Measurements from ENCODE around the gene RCAN3. TPM values are rescaled to one million over a fixed set of nuclear protein-coding genes. Genes with fewer than 3 reads are reported as not detected.
"Not testable (repeated sequence)": the region's sequence is repeated elsewhere in the genome, so short reads cannot be mapped to it uniquely, and the experiment has no call there.

RCAN3 gene
- total RNA-seq, 1 donor from 2014 or later: 6.4 TPM

- ATAC-seq (no peak), DNase-seq (no peak)
- intact Hi-C loops (cut with micrococcal nuclease): no loop called here
Observed at GRCh38 chr1:24540906-24541710, 38.5 kb downstream of the RCAN3 start.

- DNase-seq (peak; percentile 51), ATAC-seq (peak; percentile 41)
- intact Hi-C loops (cut with micrococcal nuclease): loop anchor here (2.0 kb wide), 1 partner anchor 93 kb away; no protein-coding TSS in a partner anchor
Observed at GRCh38 chr1:24541711-24542346, 39.2 kb downstream of the RCAN3 start.

- intact Hi-C loops (cut with micrococcal nuclease): no loop called here
- ATAC-seq: no peak
Observed at GRCh38 chr1:24544239-24544638, 41.6 kb downstream of the RCAN3 start.

GRCh38 chr1:24545662-24546061, 43.0 kb downstream of the RCAN3 start:
- no peak for DNase-seq
- intact Hi-C loops (cut with micrococcal nuclease): no loop called here
- ATAC-seq: no peak

More at GRCh38 chr1:24544239-24544638, 41.6 kb downstream of the RCAN3 start:
- no peak for DNase-seq

GRCh38 chr1:24547195-24547594, 44.6 kb downstream of the RCAN3 start:
- intact Hi-C loops (cut with micrococcal nuclease): no loop called here
- ATAC-seq (no peak), DNase-seq (no peak)

GRCh38 chr1:24548070-24548469, 45.4 kb downstream of the RCAN3 start:
- no peak for ATAC-seq
- intact Hi-C loops (cut with micrococcal nuclease): no loop called here
- DNase-seq: no peak

GRCh38 chr1:24549210-24549609, 46.6 kb downstream of the RCAN3 start:
- intact Hi-C loops (cut with micrococcal nuclease); DNase-seq; ATAC-seq: not testable (repeated sequence)

- intact Hi-C loops (cut with micrococcal nuclease): no loop called here
- no peak for DNase-seq
- no peak for ATAC-seq
Observed at GRCh38 chr1:24551290-24551959, 48.8 kb downstream of the RCAN3 start.

GRCh38 chr1:24551960-24552571, 49.4 kb downstream of the RCAN3 start:
- DNase-seq: no peak
- intact Hi-C loops (cut with micrococcal nuclease): no loop called here

GRCh38 chr1:24553931-24554330, 51.3 kb downstream of the RCAN3 start:
- no peak for DNase-seq
- intact Hi-C loops (cut with micrococcal nuclease): no loop called here
- ATAC-seq: no peak

More at GRCh38 chr1:24551960-24552571, 49.4 kb downstream of the RCAN3 start:
- no peak for ATAC-seq

GRCh38 chr1:24554714-24555113, 52.1 kb downstream of the RCAN3 start:
- ATAC-seq: no peak
- intact Hi-C loops (cut with micrococcal nuclease): no loop called here

GRCh38 chr1:24555591-24556413, 53.2 kb downstream of the RCAN3 start, which contains the start of gene NCMAP:
Gene NCMAP, plus strand, starts transcription at chr1:24556087. Its CDS starts 39,344 bp downstream, at chr1:24595431.
- peak; percentile 73 for ATAC-seq
- intact Hi-C loops (cut with micrococcal nuclease): no loop called here
- DNase-seq: peak; percentile 62

More at GRCh38 chr1:24554714-24555113, 52.1 kb downstream of the RCAN3 start:
- no peak for DNase-seq

GRCh38 chr1:24556414-24556795, 53.8 kb downstream of the RCAN3 start:
- DNase-seq (no peak), ATAC-seq (no peak)
- intact Hi-C loops (cut with micrococcal nuclease): no loop called here

- ATAC-seq: no peak
- intact Hi-C loops (cut with micrococcal nuclease): no loop called here
- no peak for DNase-seq
Observed at GRCh38 chr1:24557220-24557619, 54.6 kb downstream of the RCAN3 start.

- ATAC-seq: no peak
- intact Hi-C loops (cut with micrococcal nuclease): no loop called here
- no peak for DNase-seq
Observed at GRCh38 chr1:24557711-24558131, 55.1 kb downstream of the RCAN3 start.

- ATAC-seq (peak; percentile 10), DNase-seq (no peak)
- intact Hi-C loops (cut with micrococcal nuclease): no loop called here
Observed at GRCh38 chr1:24558455-24558854, 55.8 kb downstream of the RCAN3 start.

GRCh38 chr1:24558902-24559791, 56.5 kb downstream of the RCAN3 start:
- DNase-seq (peak; percentile 59), ATAC-seq (peak; percentile 67)
- intact Hi-C loops (cut with micrococcal nuclease): no loop called here

GRCh38 chr1:24560361-24560760, 57.7 kb downstream of the RCAN3 start:
- intact Hi-C loops (cut with micrococcal nuclease): no loop called here
- DNase-seq (no peak), ATAC-seq (no peak)

Measured in left ventricle myocardium superior (tissue), 1 donor.